Left ventricle myocardium superior (tissue), 1 donor: Measurements from ENCODE around the gene OSBPL5. TPM values are rescaled to one million over a fixed set of nuclear protein-coding genes. Genes with fewer than 3 reads are reported as not detected.

ENCODE experiments used
- ATAC-seq: fragments of 200-7000 bp; cut with Tn5 transposase; one replicate; pipeline ENCODE4 v1.9.1; 2020; ENCODE audit warnings: mild to moderate bottlenecking, moderate library complexity
- DNase-seq: peaks from one replicate; pipeline ENCODE4 v3.0.0-alpha.2; 2020
- intact Hi-C: fragments of 100-400 bp; cut with micrococcal nuclease; formaldehyde crosslinking; loops from one replicate; pipeline ENCODE4 v1.11.0; 2022
- total RNA-seq: library from RNA; stranded (reverse); fragmentation: NEBNext Ultra II Directional; extraction: Animal tissue kit (Norgen Biotek cat#: 25700); gene quantifications from one replicate; pipeline ENCODE4 v1.2.1, GENCODE V29; 2021
- donor health status: DM: no; HTN: yes; CAD: no; lungs with severe emphysema.

Gene OSBPL5
- total RNA-seq, 1 donor from 2014 or later: 15.9 TPM

DNA sequence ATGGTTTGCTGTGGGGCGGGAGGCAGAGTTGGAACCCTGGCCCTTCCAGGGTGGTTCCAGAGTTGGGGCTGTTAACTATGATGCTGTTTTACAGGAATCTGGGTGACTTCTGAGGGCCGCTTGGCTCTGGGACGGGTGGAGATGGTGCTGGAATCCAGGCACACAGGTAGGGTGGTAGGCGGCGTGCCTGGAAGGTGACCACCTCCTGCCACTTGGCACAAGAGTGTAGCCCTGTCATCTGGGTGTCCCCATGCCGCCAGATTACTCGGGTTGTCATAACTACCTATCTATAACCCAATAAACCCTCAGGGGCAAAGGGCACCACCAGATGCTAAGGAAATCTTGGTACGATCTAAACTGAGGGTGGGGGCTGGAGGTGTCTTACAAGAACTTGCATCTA, 109.2 kb downstream of the OSBPL5 start:
- intact Hi-C loops: no loop called here
- ATAC-seq (no peak), DNase-seq (no peak)

DNA sequence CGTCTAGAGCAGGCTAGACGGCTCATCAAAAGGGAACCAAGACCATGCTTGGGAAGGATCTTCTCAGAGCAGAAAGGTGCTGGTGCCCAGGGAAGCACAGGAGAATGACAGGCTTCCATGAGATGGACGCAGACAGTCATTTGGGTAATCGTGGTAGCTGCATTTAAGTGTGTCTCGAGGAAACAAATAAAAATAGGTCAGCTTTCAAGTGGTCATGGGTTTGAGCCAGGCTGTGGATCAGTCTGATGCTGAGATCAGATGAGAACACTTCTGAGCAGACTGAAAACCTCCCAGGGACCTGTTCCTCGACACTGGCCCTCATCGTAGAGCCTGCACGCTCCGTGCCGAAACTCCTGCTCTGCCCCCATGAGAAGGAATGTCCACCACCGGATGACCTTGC, 112.5 kb downstream of the OSBPL5 start:
- no peak for ATAC-seq
- DNase-seq: no peak
- intact Hi-C loops: no loop called here

DNA sequence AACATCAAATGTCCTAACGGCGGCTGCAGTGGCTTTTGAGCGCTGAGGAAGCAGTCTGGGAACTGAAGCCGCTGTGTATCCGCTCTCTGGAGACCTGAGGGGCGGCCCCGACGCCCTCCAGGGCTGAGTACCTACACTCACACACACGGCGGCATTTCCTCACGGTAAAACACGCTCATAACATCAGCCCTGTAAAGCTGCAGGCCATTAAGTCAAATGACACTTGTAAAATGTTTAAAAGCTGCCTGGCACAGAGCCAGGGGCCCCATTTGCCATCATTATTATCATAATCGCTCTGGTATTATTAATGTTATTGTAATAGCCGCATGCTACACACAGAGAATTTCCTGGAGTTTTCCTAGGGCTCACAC, 113.0 kb downstream of the OSBPL5 start:
- intact Hi-C loops: no loop called here
- no peak for ATAC-seq
- DNase-seq: no peak

DNA sequence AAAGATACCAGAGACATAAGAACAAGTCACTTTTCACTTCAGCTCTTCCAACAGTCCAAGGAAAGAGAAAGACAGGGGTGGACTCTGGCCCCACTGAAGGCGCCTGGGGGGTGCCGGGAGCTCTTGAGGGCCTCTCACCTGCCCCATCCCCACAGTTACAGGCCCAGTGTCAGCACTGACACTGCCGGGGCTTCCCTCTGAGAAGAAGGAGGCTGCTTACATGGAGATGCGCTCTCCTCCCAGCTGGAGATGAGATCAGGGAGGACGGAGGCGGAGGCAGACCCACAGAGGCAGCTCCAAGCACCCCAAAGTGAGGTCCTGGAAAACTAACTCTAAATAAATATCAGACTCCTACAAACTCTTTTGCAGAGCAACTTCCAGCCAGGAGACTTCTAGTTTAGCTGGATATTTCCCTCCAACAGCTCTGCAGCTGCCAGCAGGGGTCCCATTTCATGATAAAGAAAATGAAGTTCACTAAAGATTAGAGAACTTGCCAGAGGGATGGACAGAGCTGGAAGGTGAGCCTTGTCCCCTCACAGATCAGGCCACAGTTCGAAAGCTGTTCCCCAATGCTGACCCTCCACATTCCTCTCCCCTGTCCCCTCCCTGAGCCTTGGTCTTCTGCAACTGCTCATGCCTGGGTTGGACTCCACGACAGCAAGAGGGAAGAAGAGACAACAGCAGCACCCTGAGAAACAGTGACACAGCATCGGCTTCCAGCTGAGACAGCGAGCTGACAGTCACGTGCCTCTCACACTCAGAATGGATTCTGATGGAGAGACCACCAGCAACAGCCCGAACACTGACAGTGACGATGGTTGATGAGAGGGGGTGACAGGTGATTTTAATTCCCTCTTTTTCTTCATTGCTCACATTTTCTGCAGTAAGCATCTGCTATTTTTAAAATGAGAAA, 113.7 kb downstream of the OSBPL5 start:
- DNase-seq (no peak), ATAC-seq (no peak)
- intact Hi-C loops: no loop called here

DNA sequence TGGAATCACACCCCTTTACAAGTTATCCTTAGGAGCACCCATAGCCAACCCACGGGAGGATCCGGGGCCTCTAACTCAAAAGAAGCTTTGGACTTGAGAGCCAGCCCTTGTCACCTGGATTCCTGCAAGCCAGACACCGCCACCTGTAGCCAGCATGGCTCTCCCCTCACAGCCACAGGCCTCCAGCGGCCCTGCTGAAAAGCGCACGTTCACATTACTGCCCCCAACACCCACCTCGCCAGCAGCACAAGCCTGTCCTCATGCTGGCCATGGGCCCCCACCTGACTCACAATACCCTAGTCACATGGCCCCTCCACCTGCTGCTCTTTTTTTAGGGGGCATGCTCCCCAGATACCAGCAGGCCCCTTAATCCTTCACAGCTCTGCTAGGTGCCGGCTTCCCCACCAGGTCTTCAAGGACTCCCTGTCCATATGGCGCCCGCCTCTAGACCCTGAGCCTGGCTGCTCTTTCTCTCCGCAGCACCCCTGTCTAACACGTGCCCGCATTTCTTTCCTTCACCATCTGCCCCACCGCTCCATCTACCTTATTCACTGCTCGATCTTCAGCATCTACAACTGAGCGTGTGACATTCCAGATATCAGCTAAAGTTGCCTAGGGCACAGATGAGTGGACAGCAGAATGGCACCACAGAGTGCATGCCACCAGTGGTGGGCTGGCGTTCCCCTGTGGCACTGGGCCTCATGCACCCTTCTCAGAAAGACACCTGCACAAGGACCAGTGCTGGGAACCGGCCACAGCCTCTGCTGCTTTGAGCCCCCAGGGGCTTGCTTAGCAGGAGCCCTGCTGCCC, 114.5 kb downstream of the OSBPL5 start:
- intact Hi-C loops: no loop called here
- ATAC-seq (no peak), DNase-seq (no peak)

DNA sequence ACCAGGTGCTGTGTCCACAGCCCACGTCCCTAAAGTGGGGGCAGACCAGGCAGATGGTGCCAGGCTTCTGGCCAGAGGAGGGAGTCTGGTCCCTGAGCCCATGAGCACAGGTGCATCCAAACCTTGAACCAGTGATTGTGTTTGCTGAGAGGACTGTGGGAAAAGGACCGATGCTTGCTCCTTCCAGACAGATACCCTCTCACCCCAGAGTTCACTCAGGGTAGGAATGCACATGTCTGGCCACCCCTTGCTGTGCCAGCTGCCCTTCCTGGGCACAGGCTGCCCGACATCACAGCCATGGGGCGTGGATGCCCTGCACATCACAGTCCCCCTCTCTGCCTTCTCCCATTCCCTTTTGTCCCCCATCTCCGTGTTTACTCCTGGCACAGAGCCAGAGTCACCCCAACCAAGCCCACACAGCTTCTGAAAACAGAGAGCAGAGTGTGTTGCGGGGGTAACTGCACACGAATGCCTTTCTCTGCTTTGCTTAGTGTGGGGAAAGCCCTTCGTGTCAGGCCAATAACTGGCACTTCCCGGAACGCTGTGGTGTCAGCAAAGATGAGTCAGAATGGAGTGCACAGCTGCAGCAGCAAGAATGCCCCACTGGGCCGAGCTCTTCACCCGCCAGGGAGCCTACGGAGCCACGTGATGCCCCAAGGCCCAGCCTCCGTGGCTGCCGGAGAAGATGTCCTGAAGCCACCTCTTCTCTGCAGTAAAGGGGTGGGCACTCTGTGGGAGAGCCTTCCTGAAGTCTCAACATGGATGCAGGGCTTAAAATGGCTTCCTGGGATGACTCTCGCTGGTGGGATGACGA, 115.5 kb downstream of the OSBPL5 start:
- intact Hi-C loops: no loop called here
- DNase-seq: peak; percentile 61
- peak; percentile 77 for ATAC-seq

DNA sequence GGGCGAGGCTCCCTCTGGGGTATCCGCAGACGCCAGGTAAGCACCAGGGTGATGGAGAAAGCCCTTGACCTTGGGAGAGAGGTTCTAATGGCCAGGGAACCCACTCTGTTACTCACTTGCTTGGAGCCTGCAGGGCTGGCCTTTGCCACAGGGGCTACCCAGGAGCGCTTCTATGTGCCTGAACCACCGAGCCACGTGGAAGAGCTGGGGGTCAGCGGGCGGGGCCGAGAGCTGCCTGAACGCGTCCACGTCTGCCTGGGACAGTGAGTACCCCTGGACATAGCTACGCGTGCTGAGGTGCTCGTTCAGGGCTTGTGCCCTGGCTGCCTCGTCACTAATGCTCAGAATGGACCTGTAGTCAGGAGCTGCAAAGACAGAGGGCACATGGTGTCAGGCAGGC, 117.5 kb downstream of the OSBPL5 start:
- intact Hi-C loops: no loop called here
- DNase-seq (no peak), ATAC-seq (no peak)

DNA sequence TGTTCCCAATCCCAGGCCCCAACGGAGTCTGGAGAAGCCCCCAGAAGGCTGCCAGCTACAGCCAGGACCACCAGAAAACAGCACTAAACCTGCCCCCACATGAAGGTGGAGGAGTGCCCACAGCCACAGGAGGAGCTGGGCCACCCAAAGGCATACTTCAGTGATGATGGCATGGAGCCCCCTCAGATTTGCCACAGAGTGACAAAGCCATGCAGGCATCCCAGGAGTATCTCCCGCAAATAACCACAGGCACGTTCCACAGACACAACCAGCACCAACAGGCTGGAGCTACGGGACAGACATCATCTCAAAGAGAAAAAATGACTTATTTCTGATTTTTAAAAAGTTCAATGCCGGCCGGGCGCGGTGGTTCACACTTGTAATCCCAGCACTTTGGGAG, 118.5 kb downstream of the OSBPL5 start:
- DNase-seq (no peak), ATAC-seq (no peak)
- intact Hi-C loops: no loop called here

DNA sequence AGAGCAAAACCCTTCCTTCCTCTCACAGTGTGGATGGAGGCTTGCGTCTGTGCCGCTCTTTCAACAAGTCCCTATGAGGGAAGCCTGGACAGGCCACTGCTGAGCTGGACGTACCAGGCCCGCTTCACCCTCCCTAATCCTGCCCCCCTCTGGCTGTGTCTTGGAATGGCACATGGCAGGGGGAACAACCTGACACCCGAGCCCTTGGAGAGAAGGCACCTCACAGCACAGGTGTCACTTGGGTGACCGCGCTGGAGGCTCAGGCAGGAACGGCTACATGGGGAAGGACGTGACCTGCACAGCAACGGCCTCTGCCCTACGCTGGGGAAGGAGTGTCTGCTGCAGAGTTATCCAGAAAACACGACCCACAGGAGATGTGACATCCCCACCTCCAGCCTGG, 118.9 kb downstream of the OSBPL5 start:
- ATAC-seq (no peak), DNase-seq (no peak)
- intact Hi-C loops: no loop called here

DNA sequence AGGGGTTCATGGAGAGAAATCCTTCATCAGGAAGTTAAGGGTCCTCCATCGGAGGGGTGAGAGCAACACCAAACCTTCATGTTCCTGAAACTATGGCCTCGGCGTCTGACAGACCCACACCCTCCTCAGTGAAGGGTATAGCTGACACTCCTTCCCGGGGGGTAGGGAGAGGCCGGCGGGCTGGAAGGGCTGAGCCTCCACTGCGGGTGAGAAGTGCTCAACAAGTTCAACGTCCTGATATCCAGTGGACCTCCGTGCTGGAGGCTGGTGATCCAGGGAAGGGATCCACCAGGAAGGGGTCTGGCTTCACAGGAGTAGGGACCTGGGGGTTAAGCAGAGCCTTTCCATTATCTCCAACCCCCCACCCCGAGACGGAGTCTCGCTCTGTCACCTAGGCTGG, 120.2 kb downstream of the OSBPL5 start:
- intact Hi-C loops: no loop called here
- DNase-seq: no peak
- no peak for ATAC-seq

DNA sequence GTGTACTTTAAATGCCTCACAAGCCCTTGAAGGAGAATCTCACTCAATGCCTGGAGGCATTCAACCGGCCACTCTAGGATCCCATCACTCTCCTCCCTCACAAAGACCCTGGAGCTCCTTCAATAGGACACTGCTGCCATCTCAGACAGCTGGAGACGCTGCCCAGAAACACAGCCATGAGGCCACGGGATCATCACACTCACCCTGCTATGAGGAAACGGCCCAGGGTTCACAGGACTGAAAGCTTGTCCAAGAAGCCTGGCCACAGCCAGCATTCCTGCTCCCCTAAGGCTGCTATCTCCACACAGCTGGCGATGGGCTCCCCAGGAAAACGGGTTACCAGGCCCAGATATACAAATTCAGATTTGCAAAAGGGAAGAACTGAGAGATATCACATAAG, 121.1 kb downstream of the OSBPL5 start:
- DNase-seq (no peak), ATAC-seq (no peak)
- intact Hi-C loops: no loop called here

DNA sequence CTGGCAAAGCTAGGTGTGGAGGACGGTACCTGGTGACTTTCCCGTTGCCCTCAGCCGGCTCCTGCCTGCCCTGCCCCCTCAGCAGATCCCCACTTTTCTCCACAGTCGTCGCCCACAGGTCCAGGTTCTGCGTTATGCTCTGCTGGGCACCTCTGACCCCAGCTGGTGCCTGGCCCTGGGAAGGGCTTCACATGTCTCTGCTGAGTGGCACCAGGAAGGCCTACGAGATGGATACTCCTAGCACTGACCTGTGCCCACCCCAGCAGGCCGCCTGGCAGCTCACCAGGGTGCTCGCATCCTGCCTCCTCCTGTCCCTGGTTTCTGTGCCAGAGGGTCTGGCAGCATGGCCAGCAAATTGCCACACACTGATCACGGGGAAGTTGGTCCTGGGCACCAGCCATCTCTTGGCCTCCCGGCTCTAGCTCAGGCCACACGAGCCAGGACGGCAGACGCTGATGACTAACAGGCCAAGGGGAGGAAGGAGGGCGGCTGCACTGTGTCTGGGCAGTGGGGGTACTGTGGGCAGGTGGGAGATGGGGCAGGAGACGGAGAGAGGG, 121.7 kb downstream of the OSBPL5 start:
- peak; percentile 88 for DNase-seq
- intact Hi-C loops: no loop called here
- peak; percentile 79 for ATAC-seq

DNA sequence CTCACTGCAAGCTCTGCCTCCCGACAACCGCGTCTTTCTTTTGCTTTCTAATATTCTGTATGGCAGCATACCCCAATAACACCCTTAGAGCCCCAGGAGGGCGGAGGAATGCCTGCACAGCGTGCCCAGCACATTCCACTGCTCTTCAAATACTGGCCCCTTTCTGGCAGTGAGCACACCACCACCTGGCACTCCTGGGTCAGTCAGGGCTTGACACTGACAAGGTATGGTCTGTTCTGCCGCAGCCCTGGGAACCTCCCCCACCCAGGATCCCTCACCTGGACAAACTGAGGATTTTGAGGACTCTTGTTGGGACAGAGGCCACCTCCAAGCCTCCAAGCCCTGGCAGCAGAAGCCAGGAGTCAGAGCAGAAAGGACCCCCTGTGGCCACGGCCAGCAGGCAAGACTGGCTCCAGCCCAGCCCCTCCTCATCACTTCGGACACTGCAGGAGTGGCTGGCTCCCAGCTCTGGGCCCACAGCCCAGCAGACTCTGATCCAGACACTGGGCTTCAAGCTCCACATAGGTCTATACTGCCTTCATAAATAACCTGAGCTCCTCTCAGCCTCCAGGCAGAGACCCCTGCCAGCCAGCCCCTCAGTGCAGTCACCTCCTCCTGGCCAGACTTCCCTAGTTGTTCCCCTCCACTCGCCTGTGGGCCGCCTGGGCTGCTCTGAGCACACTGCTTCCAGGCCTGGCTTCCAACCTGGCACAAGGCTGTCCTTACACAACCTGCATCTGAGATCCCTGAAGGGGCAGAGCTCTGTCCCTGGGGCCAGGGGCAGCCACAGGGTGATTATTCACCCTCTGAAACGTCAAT, 122.4 kb downstream of the OSBPL5 start:
- intact Hi-C loops: no loop called here
- ATAC-seq (peak; percentile 69), DNase-seq (peak; percentile 59)

DNA sequence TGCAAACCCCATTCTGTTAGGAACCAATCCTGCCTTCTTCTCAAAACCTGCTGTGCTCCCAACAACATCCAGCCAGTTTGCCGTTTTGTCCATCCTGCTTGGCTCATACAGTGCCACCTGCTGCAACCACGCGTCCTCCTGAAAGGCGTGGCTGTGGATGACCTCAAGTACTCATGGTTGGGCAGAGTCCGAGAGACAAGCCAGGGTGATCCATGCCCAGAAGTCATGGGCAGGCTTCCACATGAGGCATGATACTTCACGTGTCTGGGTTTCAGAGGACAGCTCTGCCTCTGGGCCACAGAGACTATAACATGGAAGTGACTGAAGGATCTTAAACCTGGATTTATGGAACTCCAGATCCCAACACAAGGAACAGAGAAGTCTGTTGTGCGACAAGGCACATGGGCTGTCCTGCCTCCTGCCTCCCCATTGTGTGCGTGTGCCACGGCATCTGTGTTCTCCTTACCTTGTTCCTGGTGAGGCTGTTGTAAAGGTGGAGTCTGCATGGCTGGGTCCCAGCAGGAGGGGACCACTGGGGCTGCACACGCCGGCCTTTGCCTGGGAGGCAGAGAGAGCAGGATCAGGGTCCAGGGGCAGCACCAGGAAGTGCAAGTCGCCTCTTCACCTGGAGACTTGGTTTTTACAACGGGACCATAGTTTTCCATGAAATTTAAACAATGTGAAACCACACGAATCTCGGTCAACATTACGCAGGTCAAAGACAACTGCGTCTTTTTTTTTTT, 123.2 kb downstream of the OSBPL5 start:
- intact Hi-C loops: no loop called here
- peak; percentile 84 for ATAC-seq
- DNase-seq: peak; percentile 81

DNA sequence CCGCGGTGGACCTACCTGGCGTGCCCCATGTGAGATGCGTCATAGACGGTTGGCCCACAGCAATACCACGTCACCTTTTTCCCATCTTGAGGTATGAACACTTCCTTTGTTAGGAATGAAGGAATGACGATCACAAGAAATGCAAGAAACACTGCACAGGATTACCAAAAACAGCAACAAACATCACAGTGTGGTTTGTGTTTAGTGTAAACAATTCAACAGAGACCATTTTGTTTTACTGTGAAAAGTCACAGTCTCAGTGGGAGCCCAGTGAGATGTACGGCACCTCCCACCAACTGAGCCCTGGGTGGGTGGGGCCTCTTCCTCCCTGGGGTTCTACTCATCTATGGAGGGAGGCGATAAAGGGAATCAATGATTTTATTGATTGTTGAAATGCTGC, 124.2 kb downstream of the OSBPL5 start:
- ATAC-seq (no peak), DNase-seq (no peak)
- intact Hi-C loops: no loop called here

DNA sequence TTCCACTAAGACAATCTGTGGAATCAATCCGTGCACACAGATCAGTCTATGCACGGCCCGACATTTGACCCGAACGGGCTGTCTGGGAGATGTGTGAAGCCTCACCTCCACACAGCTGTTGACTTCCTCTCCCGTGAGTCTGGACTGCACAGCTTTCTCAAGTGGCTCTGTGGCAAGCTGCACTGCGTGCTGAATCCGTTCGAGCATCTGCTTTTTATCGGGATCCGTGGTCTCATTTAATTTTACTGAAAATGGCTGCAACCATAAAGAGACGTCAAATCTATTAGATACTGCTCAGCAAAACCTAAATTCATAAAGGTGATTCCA, 127.2 kb downstream of the OSBPL5 start:
- ATAC-seq: no peak
- intact Hi-C loops: loop anchor here (2.0 to 5.0 kb wide), 2 partner anchors 55 to 179 kb away; partner anchors contain the start of gene MRGPRG
- DNase-seq: no peak
